ENCODE measurements around the gene ZNF740.

- TF ChIP-seq CTCF (IDR thresholded peaks at IDR 0.05; ENCODE audit: low read depth, low read length, poor library complexity, severe bottlenecking), result no peak
- no peak for TF ChIP-seq EZH2phosphoT487 (IDR thresholded peaks at IDR 0.05; ENCODE audit: borderline replicate concordance, low read length)
Measured at GRCh38 chr12:53187145-53187899, 6.8 kb downstream of the ZNF740 start.

All from DOHH2 (cell line).